ENCODE results near the gene ZNF467. TPM values are rescaled to one million over a fixed set of nuclear protein-coding genes. Genes with fewer than 3 reads are reported as not detected.

ZNF467 gene
- polyA plus RNA-seq, 4 donors = 0.67 to 5.6 (median 3.9) TPM

- DNase-seq = no peak
- WGBS, 3 donors = 82 to 90% (median 83%) methylated on average over 9 to 12 of the region's 12 CpGs
These were observed 45.4 kb downstream of the ZNF467 start for GRCh38 chr7:149727899-149728476.

GRCh38 chr7:149727053-149727898 lies 46.1 kb downstream of the ZNF467 start:
- Histone ChIP-seq H3K27ac (ENCODE audit: low read depth in 1 of 3, low read length in 2 of 3) (no peak overlapping the region), H3K36me3 (ENCODE audit: control insufficient read depth in 3 of 3, insufficient read depth in 2 of 3, low read depth in 1 of 3, low read length in 3 of 3) (peaks cover 0 to 93% (median 11%) of the 10 kb centered on the region in 3 donors), H3K4me1 (ENCODE audit: control insufficient read depth in 3 of 3, insufficient read depth in 2 of 3, low read depth in 1 of 3, low read length in 2 of 3) (no peaks in the 10 kb centered on the region), H3K27me3 (ENCODE audit: control insufficient read depth in 3 of 3, insufficient read depth in 3 of 3, low read length in 3 of 3) (no peaks in the 10 kb centered on the region), H3K4me3 (ENCODE audit: low read depth in 1 of 3, low read length in 3 of 3) (no peak overlapping the region), H3K9me3 (ENCODE audit: control insufficient read depth in 2 of 2, insufficient read depth in 1 of 2, low read depth in 1 of 2, low read length in 1 of 2) (no peaks in the 10 kb centered on the region)
- DNase-seq (no peak), FAIRE-seq (no peak)
- 85 to 91% (median 89%) methylated on average over 13 of the region's 13 CpGs for WGBS, 3 donors

More at GRCh38 chr7:149727899-149728476, 45.4 kb downstream of the ZNF467 start:
- FAIRE-seq = no peak
- no peak overlapping the region for H3K4me3 ChIP-seq (ENCODE audit: low read depth in 1 of 3, low read length in 3 of 3)
- no peak overlapping the region for H3K27ac ChIP-seq (ENCODE audit: low read depth in 1 of 3, low read length in 2 of 3)
- H3K36me3 ChIP-seq (ENCODE audit: control insufficient read depth in 3 of 3, insufficient read depth in 2 of 3, low read depth in 1 of 3, low read length in 3 of 3) = peaks cover 0 to 93% (median 11%) of the 10 kb centered on the region in 3 donors
- no peaks in the 10 kb centered on the region for H3K4me1 ChIP-seq (ENCODE audit: control insufficient read depth in 3 of 3, insufficient read depth in 2 of 3, low read depth in 1 of 3, low read length in 2 of 3)
- H3K27me3 ChIP-seq (ENCODE audit: control insufficient read depth in 3 of 3, insufficient read depth in 3 of 3, low read length in 3 of 3) = no peaks in the 10 kb centered on the region
- no peaks in the 10 kb centered on the region for H3K9me3 ChIP-seq (ENCODE audit: control insufficient read depth in 2 of 2, insufficient read depth in 1 of 2, low read depth in 1 of 2, low read length in 1 of 2)

- H3K4me3 ChIP-seq (ENCODE audit: low read depth in 1 of 3, low read length in 3 of 3) = no peak overlapping the region
- H3K27me3 ChIP-seq (ENCODE audit: control insufficient read depth in 3 of 3, insufficient read depth in 3 of 3, low read length in 3 of 3) = no peaks in the 10 kb centered on the region
- peaks cover 0 to 93% (median 11%) of the 10 kb centered on the region in 3 donors for H3K36me3 ChIP-seq (ENCODE audit: control insufficient read depth in 3 of 3, insufficient read depth in 2 of 3, low read depth in 1 of 3, low read length in 3 of 3)
- FAIRE-seq (no peak), DNase-seq (no peak)
- H3K27ac ChIP-seq (ENCODE audit: low read depth in 1 of 3, low read length in 2 of 3) = no peak overlapping the region
- H3K9me3 ChIP-seq (ENCODE audit: control insufficient read depth in 2 of 2, insufficient read depth in 1 of 2, low read depth in 1 of 2, low read length in 1 of 2) = no peaks in the 10 kb centered on the region
- no peaks in the 10 kb centered on the region for H3K4me1 ChIP-seq (ENCODE audit: control insufficient read depth in 3 of 3, insufficient read depth in 2 of 3, low read depth in 1 of 3, low read length in 2 of 3)
- 70 to 91% (median 76%) methylated on average over 6 of the region's 6 CpGs for WGBS, 3 donors
These were observed 47.5 kb downstream of the ZNF467 start for GRCh38 chr7:149725916-149726315.

- H3K4me3 ChIP-seq (ENCODE audit: low read depth in 1 of 3, low read length in 3 of 3) = no peak overlapping the region
- no peaks in the 10 kb centered on the region for H3K27me3 ChIP-seq (ENCODE audit: control insufficient read depth in 3 of 3, insufficient read depth in 3 of 3, low read length in 3 of 3)
- H3K27ac ChIP-seq (ENCODE audit: low read depth in 1 of 3, low read length in 2 of 3) = no peak overlapping the region
- WGBS, 3 donors = 84 to 91% (median 86%) methylated on average over 12 of the region's 12 CpGs
- FAIRE-seq = no peak
- H3K36me3 ChIP-seq (ENCODE audit: control insufficient read depth in 3 of 3, insufficient read depth in 2 of 3, low read depth in 1 of 3, low read length in 3 of 3) = peaks cover 0 to 94% (median 11%) of the 10 kb centered on the region in 3 donors
- DNase-seq = no peak
- peaks cover 0 to 1% (median 0%) of the 10 kb centered on the region in 3 donors for H3K4me1 ChIP-seq (ENCODE audit: control insufficient read depth in 3 of 3, insufficient read depth in 2 of 3, low read depth in 1 of 3, low read length in 2 of 3)
- no peaks in the 10 kb centered on the region for H3K9me3 ChIP-seq (ENCODE audit: control insufficient read depth in 2 of 2, insufficient read depth in 1 of 2, low read depth in 1 of 2, low read length in 1 of 2)
These were observed 48.0 kb downstream of the ZNF467 start for GRCh38 chr7:149725426-149725821.

- Histone ChIP-seq H3K27ac (ENCODE audit: low read depth in 1 of 3, low read length in 2 of 3) (no peak overlapping the region), H3K4me3 (ENCODE audit: low read depth in 1 of 3, low read length in 3 of 3) (no peak overlapping the region), H3K9me3 (ENCODE audit: control insufficient read depth in 2 of 2, insufficient read depth in 1 of 2, low read depth in 1 of 2, low read length in 1 of 2) (no peaks in the 10 kb centered on the region), H3K4me1 (ENCODE audit: control insufficient read depth in 3 of 3, insufficient read depth in 2 of 3, low read depth in 1 of 3, low read length in 2 of 3) (peaks cover 0 to 4% (median 0%) of the 10 kb centered on the region in 3 donors), H3K27me3 (ENCODE audit: control insufficient read depth in 3 of 3, insufficient read depth in 3 of 3, low read length in 3 of 3) (no peaks in the 10 kb centered on the region), H3K36me3 (ENCODE audit: control insufficient read depth in 3 of 3, insufficient read depth in 2 of 3, low read depth in 1 of 3, low read length in 3 of 3) (peaks cover 0 to 93% (median 11%) of the 10 kb centered on the region in 3 donors)
- FAIRE-seq (no peak), DNase-seq (no peak)
- 91 to 93% (median 92%) methylated on average over 12 of the region's 12 CpGs for WGBS, 3 donors
These were observed 48.5 kb downstream of the ZNF467 start for GRCh38 chr7:149724661-149725425.

- Histone ChIP-seq H3K27ac (ENCODE audit: low read depth in 1 of 3, low read length in 2 of 3) (no peak overlapping the region), H3K36me3 (ENCODE audit: control insufficient read depth in 3 of 3, insufficient read depth in 2 of 3, low read depth in 1 of 3, low read length in 3 of 3) (peaks cover 0 to 92% (median 11%) of the 10 kb centered on the region in 3 donors), H3K4me1 (ENCODE audit: control insufficient read depth in 3 of 3, insufficient read depth in 2 of 3, low read depth in 1 of 3, low read length in 2 of 3) (peaks cover 0 to 4% (median 0%) of the 10 kb centered on the region in 3 donors), H3K9me3 (ENCODE audit: control insufficient read depth in 2 of 2, insufficient read depth in 1 of 2, low read depth in 1 of 2, low read length in 1 of 2) (no peaks in the 10 kb centered on the region), H3K27me3 (ENCODE audit: control insufficient read depth in 3 of 3, insufficient read depth in 3 of 3, low read length in 3 of 3) (no peaks in the 10 kb centered on the region), H3K4me3 (ENCODE audit: low read depth in 1 of 3, low read length in 3 of 3) (no peak overlapping the region)
- FAIRE-seq (no peak), DNase-seq (no peak)
- WGBS, 3 donors = 93 to 96% (median 94%) methylated on average over 15 of the region's 15 CpGs
These were observed 49.4 kb downstream of the ZNF467 start for GRCh38 chr7:149723795-149724495.

- no peak for DNase-seq
- no peak for FAIRE-seq
- Histone ChIP-seq H3K27ac (ENCODE audit: low read depth in 1 of 3, low read length in 2 of 3) (no peak overlapping the region), H3K4me1 (ENCODE audit: control insufficient read depth in 3 of 3, insufficient read depth in 2 of 3, low read depth in 1 of 3, low read length in 2 of 3) (peaks cover 0 to 4% (median 0%) of the 10 kb centered on the region in 3 donors), H3K4me3 (ENCODE audit: low read depth in 1 of 3, low read length in 3 of 3) (no peak overlapping the region), H3K9me3 (ENCODE audit: control insufficient read depth in 2 of 2, insufficient read depth in 1 of 2, low read depth in 1 of 2, low read length in 1 of 2) (no peaks in the 10 kb centered on the region), H3K27me3 (ENCODE audit: control insufficient read depth in 3 of 3, insufficient read depth in 3 of 3, low read length in 3 of 3) (no peaks in the 10 kb centered on the region), H3K36me3 (ENCODE audit: control insufficient read depth in 3 of 3, insufficient read depth in 2 of 3, low read depth in 1 of 3, low read length in 3 of 3) (peaks cover 0 to 84% (median 9%) of the 10 kb centered on the region in 3 donors)
- WGBS, 3 donors = 90 to 92% (median 91%) methylated on average over 13 of the region's 13 CpGs
These were observed 50.2 kb downstream of the ZNF467 start for GRCh38 chr7:149723082-149723767.

All from small intestine (tissue), 7 donors.